C4-2B (cell line): ENCODE results near the gene MATN1.
"Not testable (repeated sequence)": the region's sequence is repeated elsewhere in the genome, so short reads cannot be mapped to it uniquely, and the experiment has no call there.

ENCODE experiments used
- H3K27ac ChIP-seq: fragments of 450-650 bp; 2 replicates; pipeline ENCODE4 v1.5.1; 2017
- CTCF ChIP-seq: fragments of 450-650 bp; conservative IDR thresholded peaks from 2 replicates; pipeline ENCODE4 v1.5.1; 2017; ENCODE audit warnings: mild to moderate bottlenecking
- ZFX ChIP-seq: fragments of 450-650 bp; IDR thresholded peaks from 2 replicates; pipeline ENCODE4 v1.6.1; 2017

Gene MATN1, protein sequence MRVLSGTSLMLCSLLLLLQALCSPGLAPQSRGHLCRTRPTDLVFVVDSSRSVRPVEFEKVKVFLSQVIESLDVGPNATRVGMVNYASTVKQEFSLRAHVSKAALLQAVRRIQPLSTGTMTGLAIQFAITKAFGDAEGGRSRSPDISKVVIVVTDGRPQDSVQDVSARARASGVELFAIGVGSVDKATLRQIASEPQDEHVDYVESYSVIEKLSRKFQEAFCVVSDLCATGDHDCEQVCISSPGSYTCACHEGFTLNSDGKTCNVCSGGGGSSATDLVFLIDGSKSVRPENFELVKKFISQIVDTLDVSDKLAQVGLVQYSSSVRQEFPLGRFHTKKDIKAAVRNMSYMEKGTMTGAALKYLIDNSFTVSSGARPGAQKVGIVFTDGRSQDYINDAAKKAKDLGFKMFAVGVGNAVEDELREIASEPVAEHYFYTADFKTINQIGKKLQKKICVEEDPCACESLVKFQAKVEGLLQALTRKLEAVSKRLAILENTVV

DNA sequence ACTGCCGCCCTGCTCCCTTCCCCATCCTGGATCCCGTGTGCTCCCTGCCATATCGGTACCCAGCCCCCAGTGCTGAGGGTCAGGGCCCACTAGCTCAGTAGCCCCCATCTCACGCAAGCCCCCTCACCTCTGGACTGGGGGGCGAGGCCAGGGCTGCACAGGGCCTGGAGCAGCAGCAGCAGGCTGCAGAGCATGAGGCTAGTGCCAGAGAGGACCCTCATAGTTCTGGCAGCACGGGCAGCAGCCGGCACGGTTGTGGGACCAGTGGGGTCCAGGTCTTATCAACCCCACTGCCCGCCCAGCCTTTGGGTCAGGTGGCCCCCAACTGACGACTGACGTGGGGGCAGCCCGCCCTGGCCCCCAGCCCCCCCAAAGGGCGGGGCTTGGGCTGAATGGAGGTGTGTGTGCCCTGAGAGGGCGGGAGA is at the start of gene MATN1:
Gene MATN1, minus strand, starts transcription at position 255 of the 425 bp plus-strand sequence. Its CDS starts 34 bp downstream, at position 221.
- TF ChIP-seq CTCF = no peak
- no peak for TF ChIP-seq ZFX
- H3K27ac ChIP-seq = no peak within 1 kb of the TSS

DNA sequence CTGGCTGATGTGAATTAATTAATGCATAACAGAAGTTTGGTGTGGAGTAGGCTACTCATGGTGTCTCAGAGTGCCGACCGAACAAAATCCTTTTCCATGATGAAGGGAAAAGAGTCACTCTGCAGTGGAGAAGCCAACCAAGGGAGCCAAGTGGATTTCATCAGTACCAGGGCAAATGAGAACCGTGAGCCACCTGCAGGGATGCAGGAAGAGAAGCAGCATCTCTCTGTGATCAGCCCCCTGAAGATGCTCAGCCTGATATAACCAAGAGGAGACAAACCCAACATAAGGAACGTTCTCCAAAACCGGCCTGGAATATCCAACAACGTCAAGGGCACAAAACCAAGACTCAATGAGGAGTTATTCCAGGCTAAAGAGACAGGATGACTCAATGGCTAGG is 47.6 kb upstream of the MATN1 start:
- no peak for TF ChIP-seq ZFX
- no peak for TF ChIP-seq CTCF
- no peak overlapping the region for H3K27ac ChIP-seq

DNA sequence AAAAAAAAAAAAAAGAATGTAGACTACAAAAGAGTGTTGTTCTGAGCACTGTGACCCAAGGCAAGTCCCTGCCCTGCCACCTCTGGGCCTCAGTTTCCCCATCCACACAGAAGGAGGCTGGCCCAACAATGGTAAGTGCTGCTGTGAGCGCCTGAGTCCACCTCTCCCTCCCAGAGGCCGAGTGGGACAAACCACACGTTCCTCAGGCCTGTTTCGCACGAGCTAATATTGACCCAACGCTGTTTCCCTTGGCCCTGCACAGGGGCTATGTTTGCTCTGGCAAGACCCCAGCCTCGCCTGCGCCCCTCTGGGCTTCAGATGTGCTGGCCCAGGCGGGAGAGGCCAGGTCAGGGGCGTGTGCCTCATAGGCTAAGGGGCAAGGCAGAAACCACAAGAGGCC is 46.8 kb upstream of the MATN1 start:
- H3K27ac ChIP-seq = no peak overlapping the region
- TF ChIP-seq ZFX (no peak), CTCF (no peak)

DNA sequence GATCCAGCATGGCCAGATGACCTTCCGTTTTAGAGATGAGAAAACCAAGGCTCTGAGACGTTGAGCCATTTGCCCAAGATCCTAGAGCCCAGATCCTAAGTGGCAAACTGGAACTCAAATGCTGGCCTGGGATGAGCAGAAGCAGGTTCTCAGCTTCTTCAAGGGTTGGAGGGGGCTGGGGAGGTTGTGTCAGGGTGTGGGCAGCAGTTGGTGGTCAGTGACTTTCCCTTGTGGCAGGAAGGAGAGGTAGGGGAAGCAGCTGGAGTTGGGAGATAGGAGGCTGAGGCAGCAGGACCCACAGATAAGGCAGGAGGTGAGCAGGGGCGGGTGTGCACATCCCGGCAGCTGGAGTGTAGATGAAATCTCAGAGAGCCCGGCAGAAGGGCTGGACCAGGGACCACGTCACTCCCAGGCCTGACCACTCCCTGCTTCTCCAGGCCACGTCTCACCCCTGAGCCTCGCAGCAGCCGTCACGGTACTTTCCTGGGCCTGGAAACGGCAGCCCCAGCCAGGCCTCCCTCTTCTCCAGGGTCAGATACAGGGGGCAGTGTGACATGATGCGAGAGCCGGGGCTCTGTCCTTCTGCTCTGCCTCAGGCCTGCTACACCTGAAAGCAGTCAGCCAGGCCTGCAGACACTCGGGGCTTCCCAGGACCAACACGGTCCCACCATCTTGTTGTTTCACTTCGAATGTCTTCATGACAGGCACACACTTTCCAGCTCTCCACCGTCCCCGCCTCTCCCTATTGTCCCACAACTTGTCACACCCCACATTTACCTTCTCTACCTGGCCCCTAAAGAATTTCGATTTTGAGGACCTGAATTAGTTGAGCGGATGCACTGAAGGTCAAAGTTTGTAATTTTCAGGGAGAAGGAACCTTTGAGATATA is 45.7 kb upstream of the MATN1 start:
- no peak overlapping the region for H3K27ac ChIP-seq
- no peak for TF ChIP-seq ZFX
- no peak for TF ChIP-seq CTCF

- TF ChIP-seq CTCF = no peak
- no peak for TF ChIP-seq ZFX
- no peak overlapping the region for H3K27ac ChIP-seq
These were observed 44.9 kb upstream of the MATN1 start for GRCh38 chr1:30768159-30768829.

DNA sequence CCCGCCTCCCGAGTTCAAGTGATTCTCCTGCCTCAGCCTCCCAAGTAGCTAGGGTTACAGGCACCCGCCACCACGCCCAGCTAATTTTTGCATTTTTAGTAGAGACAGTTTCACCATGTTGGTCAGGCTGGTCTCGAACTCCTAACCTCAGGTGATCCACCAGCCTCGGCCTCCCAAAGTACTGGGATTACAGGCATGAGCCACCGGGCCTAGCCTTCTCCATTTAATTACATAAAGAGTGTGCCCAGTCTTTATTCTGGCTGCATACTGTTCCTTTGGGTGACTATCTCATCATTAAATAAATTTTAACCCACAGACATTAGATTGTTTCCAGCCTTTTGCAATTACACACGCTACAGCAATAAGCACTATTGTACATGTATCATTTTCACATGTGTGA is 43.6 kb upstream of the MATN1 start:
- H3K27ac ChIP-seq = not testable (repeated sequence)

GRCh38 chr1:30765556-30766434 is 42.4 kb upstream of the MATN1 start:
- H3K27ac ChIP-seq = no peak overlapping the region
- no peak for TF ChIP-seq ZFX
- no peak for TF ChIP-seq CTCF
